Measurements from ENCODE around the gene ALG9. TPM values are rescaled to one million over a fixed set of nuclear protein-coding genes. Genes with fewer than 3 reads are reported as not detected.

ALG9 gene
- total RNA-seq, 4 donors from 2014 or later, result 26.7 to 35.1 (median 30.6) TPM

GRCh38 chr11:111878849-111879636 lies 7.7 kb upstream of the ALG9 start, which contains the start of the genes CFAP68 and FDXACB1:
CFAP68 (plus strand) TSS chr11:111879541; CDS start chr11:111879561, 20 bp downstream.
FDXACB1 (minus strand) TSS chr11:111879165; CDS start chr11:111879132, 33 bp downstream.
- peak; percentile 90 to 98 for TF ChIP-seq EP300 (IDR thresholded peaks at IDR 0.05)
- peak; percentile 56 to 82 for TF ChIP-seq POLR2A (IDR thresholded peaks at IDR 0.05)
- TF ChIP-seq, protein P1, sequence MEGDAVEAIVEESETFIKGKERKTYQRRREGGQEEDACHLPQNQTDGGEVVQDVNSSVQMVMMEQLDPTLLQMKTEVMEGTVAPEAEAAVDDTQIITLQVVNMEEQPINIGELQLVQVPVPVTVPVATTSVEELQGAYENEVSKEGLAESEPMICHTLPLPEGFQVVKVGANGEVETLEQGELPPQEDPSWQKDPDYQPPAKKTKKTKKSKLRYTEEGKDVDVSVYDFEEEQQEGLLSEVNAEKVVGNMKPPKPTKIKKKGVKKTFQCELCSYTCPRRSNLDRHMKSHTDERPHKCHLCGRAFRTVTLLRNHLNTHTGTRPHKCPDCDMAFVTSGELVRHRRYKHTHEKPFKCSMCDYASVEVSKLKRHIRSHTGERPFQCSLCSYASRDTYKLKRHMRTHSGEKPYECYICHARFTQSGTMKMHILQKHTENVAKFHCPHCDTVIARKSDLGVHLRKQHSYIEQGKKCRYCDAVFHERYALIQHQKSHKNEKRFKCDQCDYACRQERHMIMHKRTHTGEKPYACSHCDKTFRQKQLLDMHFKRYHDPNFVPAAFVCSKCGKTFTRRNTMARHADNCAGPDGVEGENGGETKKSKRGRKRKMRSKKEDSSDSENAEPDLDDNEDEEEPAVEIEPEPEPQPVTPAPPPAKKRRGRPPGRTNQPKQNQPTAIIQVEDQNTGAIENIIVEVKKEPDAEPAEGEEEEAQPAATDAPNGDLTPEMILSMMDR (IDR thresholded peaks at IDR 0.05), result peak; percentile 96 to 100 (median 99)
- no peaks in the 10 kb centered on the region for H3K9me3 ChIP-seq
- peak within 1 kb of the TSS; percentile 90 to 98 (median 94) for H3K27ac ChIP-seq
- H3K27me3 ChIP-seq, result no peaks in the 10 kb centered on the region
- peaks cover 0 to 18% (median 5%) of the 10 kb centered on the region in 4 donors for H3K4me1 ChIP-seq
- H3K4me3 ChIP-seq, result peak within 1 kb of the TSS; percentile 54 to 75 (median 62)
- H3K36me3 ChIP-seq, result peaks cover 0 to 32% (median 5%) of the 10 kb centered on the region in 3 donors
- WGBS, 2 donors, result 0 to 1% methylated on average over 36 to 43 of the region's 55 CpGs
- peak; percentile 94 to 95 for DNase-seq (ENCODE audit: low spot score in 2 of 2)

DNA sequence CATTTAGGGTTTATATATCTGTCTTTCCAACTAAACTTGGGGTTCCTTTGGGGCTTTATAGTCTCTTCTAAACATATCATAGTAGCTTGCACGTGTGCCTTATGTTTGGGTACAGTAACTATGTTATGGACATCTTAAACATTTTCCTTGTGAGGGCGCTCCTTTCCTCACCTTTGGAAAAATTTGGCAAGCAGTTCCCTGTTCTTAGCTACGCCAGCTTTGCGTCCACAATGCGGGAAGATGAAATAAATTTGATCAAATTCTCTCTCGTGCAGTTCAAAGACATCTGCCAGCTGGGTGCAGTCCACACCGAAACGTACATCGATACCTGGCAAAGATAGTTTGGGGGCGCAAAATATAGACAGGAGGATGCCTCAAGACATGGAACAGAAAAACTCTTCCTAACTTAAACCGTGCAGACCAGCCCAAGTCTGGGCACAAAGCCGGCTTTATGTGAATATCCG lies 7.0 kb upstream of the ALG9 start:
- no peaks in the 10 kb centered on the region for H3K27me3 ChIP-seq
- peaks cover 0 to 18% (median 5%) of the 10 kb centered on the region in 4 donors for H3K4me1 ChIP-seq
- no peak for DNase-seq (ENCODE audit: low spot score in 2 of 2)
- no peaks in the 10 kb centered on the region for H3K9me3 ChIP-seq
- 1% methylated on average over 13 of the region's 13 CpGs for WGBS, 2 donors
- no peak for TF ChIP-seq EP300 (IDR thresholded peaks at IDR 0.05)
- TF ChIP-seq, protein P1 (IDR thresholded peaks at IDR 0.05), result no peak
- no peak for TF ChIP-seq POLR2A (IDR thresholded peaks at IDR 0.05)
- peak overlapping the region; percentile 90 to 98 (median 94) for H3K27ac ChIP-seq
- H3K36me3 ChIP-seq, result peaks cover 0 to 26% (median 4%) of the 10 kb centered on the region in 3 donors
- peak overlapping the region; percentile 54 to 75 (median 62) for H3K4me3 ChIP-seq

DNA sequence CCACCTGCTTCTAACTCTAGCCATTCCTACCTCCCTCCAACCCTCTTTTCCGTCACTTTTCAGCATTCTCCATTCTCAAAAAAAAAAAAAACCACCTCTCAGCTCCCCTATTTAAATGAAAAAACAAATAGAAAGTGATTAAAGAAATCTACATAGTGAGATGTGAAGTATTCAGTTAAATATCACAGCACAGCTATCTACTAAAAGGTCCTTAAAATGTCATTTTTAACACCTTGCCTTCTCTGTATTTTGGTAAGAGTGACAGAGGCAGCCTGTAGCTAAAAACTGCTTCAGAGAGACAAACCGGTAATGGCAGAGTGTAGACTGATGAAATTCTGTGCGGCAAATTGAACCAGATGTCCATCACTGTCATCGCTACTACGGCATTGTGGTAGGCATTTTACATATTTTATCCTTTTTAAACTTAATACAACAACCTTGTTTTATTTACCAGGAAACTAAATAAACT lies 346 bp upstream of the ALG9 start:
- 53 to 54% methylated on average over 5 of the region's 5 CpGs for WGBS, 2 donors
- peaks cover 0 to 22% (median 10%) of the 10 kb centered on the region in 4 donors for H3K4me1 ChIP-seq
- no peak for TF ChIP-seq EP300 (IDR thresholded peaks at IDR 0.05)
- TF ChIP-seq, protein P1 (IDR thresholded peaks at IDR 0.05), result no peak
- no peak for TF ChIP-seq POLR2A (IDR thresholded peaks at IDR 0.05)
- H3K36me3 ChIP-seq, result peaks cover 0 to 40% (median 0%) of the 10 kb centered on the region in 3 donors
- H3K4me3 ChIP-seq, result peak overlapping the region; percentile 74 to 96 (median 85)
- H3K27me3 ChIP-seq, result no peaks in the 10 kb centered on the region
- no peaks in the 10 kb centered on the region for H3K9me3 ChIP-seq
- no peak for DNase-seq (ENCODE audit: low spot score in 2 of 2)
- peak overlapping the region; percentile 92 to 96 (median 94) for H3K27ac ChIP-seq

GRCh38 chr11:111870522-111870885 lies 877 bp downstream of the ALG9 start:
- H3K4me3 ChIP-seq, result peak overlapping the region; percentile 74 to 96 (median 85)
- H3K27ac ChIP-seq, result peak overlapping the region; percentile 92 to 96 (median 94)
- H3K36me3 ChIP-seq, result peaks cover 0 to 42% (median 0%) of the 10 kb centered on the region in 3 donors
- peaks cover 0 to 22% (median 10%) of the 10 kb centered on the region in 4 donors for H3K4me1 ChIP-seq
- no peaks in the 10 kb centered on the region for H3K9me3 ChIP-seq
- no peak for DNase-seq (ENCODE audit: low spot score in 2 of 2)
- no peaks in the 10 kb centered on the region for H3K27me3 ChIP-seq
- TF ChIP-seq, protein P1 (IDR thresholded peaks at IDR 0.05), result no peak
- no peak for TF ChIP-seq POLR2A (IDR thresholded peaks at IDR 0.05)
- TF ChIP-seq EP300 (IDR thresholded peaks at IDR 0.05), result no peak

DNA sequence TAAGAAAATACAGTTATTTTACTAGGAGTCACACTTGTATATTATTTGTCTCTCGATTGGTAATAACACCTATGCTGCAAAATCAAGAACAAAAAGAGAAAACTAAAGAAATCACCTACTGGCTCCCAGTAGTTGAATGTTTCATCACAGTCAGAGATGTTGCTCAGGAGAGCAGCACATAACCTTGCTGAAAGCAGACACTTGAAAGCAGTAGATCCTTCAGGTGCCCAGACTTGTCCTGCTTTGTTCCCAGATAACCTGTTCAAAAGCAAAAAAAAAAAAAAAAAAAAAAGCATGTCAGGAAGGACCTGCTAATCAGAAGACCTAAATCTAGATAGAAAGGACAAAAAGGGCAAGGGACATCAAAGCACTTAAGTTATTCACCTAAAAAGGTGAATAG lies 1.3 kb downstream of the ALG9 start:
- Histone ChIP-seq H3K27me3 (no peaks in the 10 kb centered on the region), H3K36me3 (peaks cover 0 to 42% (median 0%) of the 10 kb centered on the region in 3 donors), H3K9me3 (no peaks in the 10 kb centered on the region), H3K4me3 (peak overlapping the region in 2 of 4 donors; percentile 77 to 93), H3K27ac (peak overlapping the region in 2 of 4 donors; percentile 92 to 95), H3K4me1 (peaks cover 0 to 22% (median 10%) of the 10 kb centered on the region in 4 donors)
- no peak for TF ChIP-seq EP300 (IDR thresholded peaks at IDR 0.05)
- TF ChIP-seq, protein P1 (IDR thresholded peaks at IDR 0.05), result no peak
- no peak for TF ChIP-seq POLR2A (IDR thresholded peaks at IDR 0.05)
- DNase-seq (ENCODE audit: low spot score in 2 of 2), result no peak
- 94 to 97% methylated on average over 1 of the region's 1 CpG for WGBS, 2 donors

Measured in tibial nerve (tissue), 4 donors.